ENCODE data around the gene NXN.
"Not testable (repeated sequence)": the region's sequence is repeated elsewhere in the genome, so short reads cannot be mapped to it uniquely, and the experiment has no call there.

NXN gene

DNA sequence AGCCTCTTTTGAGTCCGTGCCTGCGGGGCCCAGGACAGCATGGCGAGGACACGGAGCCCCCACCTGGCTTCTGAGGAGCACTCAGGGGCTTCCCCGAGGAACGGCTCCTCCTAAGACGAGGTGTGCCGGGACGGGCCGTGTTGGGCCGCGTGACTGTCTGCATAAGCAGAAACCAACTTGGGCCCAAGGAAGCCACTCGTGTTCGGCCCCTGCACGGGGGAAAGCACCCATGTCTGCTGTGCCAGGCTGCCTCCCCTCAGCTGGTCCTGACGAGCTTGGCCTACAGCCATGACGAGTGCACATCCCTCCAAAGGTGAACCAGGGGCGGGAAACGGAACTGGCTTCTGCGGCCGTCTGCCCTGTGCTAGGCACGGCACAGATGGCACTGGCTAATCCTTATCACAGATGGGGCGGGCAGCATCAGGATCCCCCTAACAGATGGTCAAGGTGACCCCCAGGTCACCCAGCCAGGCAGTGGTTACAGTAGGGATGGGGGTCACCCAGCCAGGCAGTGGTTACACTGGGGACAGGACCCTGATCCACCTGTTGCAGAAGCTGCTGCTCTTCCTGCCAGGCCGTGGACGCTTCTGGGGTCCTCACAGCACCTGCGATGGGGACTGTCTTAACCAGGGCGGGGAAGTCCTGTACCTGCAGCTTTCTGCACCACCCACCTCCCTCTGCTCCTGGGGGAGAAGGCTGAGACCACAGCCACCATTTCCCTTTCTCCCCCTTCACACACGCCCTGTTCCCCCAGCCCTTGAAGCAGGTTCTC is 171.9 kb downstream of the NXN start:
- no peak for DNase-seq
- no peak overlapping the region for H3K27ac Mint-ChIP-seq
- H3K4me1 Mint-ChIP-seq (ENCODE audit: low read depth in 2 of 2) = peaks cover 0 to 1% of the 10 kb centered on the region in 2 donors

DNA sequence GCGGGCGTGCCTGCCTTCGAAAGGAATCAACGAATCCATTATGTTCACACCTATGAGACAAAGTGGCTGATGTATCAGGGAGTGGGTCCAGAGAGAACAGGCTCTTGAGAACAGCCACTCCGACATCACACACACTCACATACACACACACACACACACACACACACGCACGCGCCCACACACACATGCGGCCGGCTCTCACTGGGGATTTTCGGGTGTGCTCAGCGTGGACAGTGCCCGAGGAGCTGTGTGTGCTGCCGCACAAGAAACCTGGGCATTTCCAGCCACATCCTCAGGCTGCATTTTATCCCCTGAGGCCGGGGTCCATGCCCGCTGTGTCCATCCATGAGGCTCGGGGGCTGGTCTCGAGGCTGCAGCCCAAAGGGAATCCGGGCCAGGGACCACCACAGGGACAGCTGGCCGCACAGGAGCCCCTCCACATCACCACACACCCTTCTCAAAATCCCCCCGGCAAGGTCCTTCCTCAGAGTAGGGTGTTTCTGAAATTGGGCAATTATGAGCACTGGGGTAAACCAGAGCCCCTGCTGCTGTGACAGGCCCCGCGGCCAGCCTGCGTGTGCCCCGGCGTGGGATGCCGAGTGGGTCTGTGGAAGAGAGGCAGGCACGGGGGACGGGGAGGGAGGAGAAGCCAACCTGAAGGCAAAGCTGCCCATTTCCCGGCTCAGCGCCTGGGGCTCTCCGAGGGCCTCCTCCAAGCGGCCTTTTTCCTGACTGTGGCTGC is 172.6 kb downstream of the NXN start:
- Mint-ChIP-seq H3K4me1 (ENCODE audit: low read depth in 2 of 2) (peaks cover 0 to 1% of the 10 kb centered on the region in 2 donors), H3K4me3 (no peak overlapping the region), H3K36me3 (ENCODE audit: insufficient read depth) (no peaks in the 10 kb centered on the region), H3K27ac (no peak overlapping the region), H3K9me3 (no peaks in the 10 kb centered on the region), H3K27me3 (peaks cover 0 to 22% of the 10 kb centered on the region in 2 donors)
- DNase-seq = no peak
- no peak for ATAC-seq (replicated peaks)

More for the DNA sequence above, 171.9 kb downstream of the NXN start:
- H3K4me3 Mint-ChIP-seq = no peak overlapping the region
- no peak for ATAC-seq (replicated peaks)
- H3K9me3 Mint-ChIP-seq = no peaks in the 10 kb centered on the region
- H3K36me3 Mint-ChIP-seq (ENCODE audit: insufficient read depth) = no peaks in the 10 kb centered on the region
- H3K27me3 Mint-ChIP-seq = peaks cover 0 to 22% of the 10 kb centered on the region in 2 donors

DNA sequence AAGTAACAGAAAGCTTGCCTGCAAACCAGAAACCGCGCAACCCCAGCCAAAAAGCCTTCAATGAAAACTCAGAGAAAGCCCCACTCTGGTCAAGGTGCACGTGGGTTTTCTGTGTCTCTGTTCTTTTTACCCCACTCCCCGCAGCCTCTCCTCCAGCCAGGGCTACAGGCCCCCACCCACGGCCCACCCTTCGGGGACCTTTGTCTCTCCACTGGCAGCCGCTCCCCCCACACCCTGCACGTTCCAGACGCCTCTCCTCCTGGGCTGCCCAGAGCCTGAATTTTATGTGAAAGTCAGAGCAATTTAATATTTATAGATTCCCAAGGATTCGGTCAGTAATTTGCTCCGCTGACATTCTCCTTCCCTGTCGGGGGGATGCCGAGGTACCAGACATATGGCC is 173.2 kb downstream of the NXN start:
- H3K27me3 Mint-ChIP-seq = peaks cover 0 to 22% of the 10 kb centered on the region in 2 donors
- H3K36me3 Mint-ChIP-seq (ENCODE audit: insufficient read depth) = no peaks in the 10 kb centered on the region
- H3K27ac Mint-ChIP-seq = no peak overlapping the region
- no peak for DNase-seq
- no peaks in the 10 kb centered on the region for H3K9me3 Mint-ChIP-seq
- H3K4me3 Mint-ChIP-seq = no peak overlapping the region
- peaks cover 0 to 1% of the 10 kb centered on the region in 2 donors for H3K4me1 Mint-ChIP-seq (ENCODE audit: low read depth in 2 of 2)
- ATAC-seq (replicated peaks) = no peak

DNA sequence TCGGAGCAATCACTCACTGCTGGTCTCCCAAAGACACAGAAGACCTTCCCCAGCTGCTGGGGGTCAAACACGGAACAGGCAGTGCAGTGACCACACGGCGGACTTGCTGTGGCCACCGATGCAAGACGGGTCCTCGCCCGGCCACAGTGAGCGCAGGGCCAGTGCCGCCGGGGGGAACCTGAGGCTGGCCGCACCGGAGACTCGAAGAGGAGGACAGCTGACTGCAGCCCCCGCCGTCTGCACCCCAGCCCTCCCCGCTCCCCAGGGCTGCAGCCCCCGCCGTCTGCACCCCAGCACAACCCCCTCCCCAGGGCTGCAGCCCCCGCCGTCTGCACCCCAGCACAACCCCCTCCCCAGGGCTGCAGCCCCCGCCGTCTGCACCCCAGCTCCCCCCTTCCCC is 173.7 kb downstream of the NXN start:
- not testable (repeated sequence) for H3K36me3 Mint-ChIP-seq (ENCODE audit: insufficient read depth); DNase-seq; H3K27ac Mint-ChIP-seq; H3K9me3 Mint-ChIP-seq; H3K4me1 Mint-ChIP-seq (ENCODE audit: low read depth in 2 of 2); ATAC-seq (replicated peaks); H3K4me3 Mint-ChIP-seq
- H3K27me3 Mint-ChIP-seq = peaks cover 0 to 22% of the 10 kb centered on the region in 2 donors

DNA sequence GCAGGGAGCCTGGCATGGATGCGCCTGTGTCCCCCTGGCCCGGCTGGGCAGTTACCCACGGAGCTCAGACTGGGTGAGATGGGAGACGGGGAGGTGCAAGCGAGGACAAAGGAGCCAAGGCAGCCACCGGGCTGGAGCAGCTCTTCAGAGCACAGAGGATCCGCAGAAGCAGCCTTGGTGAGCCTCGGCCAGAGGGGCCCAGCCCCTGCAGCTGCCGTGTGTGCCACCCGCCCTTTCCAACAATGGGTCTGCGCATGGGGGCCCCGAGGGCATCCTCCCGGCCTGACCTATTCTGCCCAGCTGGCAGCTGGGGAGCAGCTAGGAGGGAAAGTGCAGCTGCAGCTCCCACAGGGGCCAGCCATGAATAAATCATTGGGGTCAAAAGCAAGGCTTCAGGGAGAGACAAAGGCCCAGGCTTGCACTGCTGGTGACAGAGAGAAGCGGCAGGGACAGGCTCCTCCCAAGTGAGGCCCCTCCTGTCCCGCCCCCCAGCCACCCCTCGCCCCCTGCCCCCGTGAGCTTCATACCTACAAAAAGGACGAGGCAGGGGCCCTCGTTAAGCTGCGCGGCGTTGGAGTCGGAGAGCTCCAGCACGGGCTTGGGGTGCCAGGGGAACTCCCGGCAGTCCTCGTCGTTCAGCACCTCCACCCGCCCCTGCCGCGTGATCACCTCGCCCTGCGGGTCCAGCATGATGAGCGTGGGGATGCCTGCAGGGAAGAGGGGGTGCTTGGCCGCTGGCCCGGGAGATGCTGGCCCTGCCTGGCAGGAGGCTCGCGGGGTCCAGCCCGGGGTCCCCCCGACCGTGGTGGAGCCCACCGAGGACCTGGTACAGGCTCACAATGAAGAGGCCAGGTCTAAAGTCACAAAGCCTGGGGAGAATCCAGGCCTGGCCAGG is 174.8 kb downstream of the NXN start:
- peaks cover 0 to 1% of the 10 kb centered on the region in 2 donors for H3K4me1 Mint-ChIP-seq (ENCODE audit: low read depth in 2 of 2)
- no peak overlapping the region for H3K4me3 Mint-ChIP-seq
- H3K27me3 Mint-ChIP-seq = peaks cover 0 to 19% of the 10 kb centered on the region in 2 donors
- ATAC-seq (replicated peaks) (no peak), DNase-seq (no peak)
- peaks cover 3% of the 10 kb centered on the region for H3K36me3 Mint-ChIP-seq (ENCODE audit: insufficient read depth)
- H3K9me3 Mint-ChIP-seq = no peaks in the 10 kb centered on the region
- H3K27ac Mint-ChIP-seq = no peak overlapping the region

DNA sequence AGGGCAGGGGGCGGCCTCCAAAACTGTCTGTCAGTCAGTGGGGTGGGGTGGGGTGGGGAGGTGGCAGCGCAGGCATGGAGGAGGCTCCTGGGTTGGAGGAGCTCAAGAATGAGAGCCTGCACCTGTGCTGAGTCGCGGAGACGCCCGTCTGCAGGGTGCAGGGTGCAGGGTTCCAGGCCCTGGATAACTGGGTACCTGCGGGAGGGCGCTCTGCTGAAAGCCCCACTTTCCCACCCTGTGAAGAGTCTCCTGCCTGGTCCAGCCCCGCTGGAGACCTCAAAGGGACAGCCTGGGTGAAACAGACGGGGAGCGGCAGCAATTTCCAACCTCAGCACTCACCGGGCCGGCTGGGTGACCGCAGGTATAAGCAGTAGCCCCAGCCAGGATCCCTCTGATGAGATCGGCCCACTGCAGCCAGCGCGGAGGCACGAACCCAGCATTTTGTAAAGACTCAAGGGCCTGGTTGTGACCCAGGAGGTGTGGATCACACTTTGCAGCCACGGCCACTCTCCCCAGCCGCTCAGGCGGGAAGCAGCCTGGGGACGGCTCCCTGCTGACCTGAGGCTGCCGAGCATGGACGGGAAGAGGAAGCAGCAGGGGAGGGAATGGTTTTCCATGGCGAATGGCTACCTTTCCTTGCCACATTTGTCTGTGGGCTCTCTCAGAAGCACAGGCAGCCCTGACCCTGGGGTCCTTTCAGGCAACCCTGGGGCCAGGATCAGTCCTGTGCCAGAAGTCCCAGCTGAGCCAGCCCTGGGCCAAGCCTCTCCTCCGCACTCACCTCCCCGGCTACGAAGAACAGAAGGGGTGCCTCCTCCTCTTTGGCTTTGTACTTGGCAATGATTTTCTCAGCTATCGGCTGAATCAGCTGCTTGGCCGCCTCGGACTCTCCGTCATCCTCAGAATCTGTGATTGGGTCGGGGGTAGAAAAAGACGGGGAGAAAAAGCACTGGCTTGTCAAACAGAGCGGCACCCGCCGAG is 176.4 kb downstream of the NXN start:
- ATAC-seq (replicated peaks) = no peak

DNA sequence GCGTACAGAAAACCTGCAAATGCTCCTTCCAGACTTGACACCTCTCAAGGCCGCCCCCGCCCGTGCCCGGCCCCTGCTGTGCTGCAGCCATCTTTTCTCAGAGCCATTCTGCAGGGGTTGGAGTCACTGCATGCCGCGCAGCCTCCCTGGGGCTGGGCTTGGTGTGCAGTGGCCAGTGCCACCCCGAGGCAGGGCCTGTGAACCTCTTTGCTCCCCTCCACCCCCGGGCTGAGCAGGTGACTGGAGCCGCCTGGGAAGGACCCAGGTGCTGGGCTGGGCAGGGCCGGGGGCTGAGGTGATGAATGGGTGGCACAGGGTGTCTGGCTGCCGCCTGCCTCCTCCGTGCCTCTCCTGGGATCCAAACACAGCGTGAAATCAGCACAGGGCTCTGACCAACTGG is 177.1 kb downstream of the NXN start:
- H3K27me3 Mint-ChIP-seq = peaks cover 0 to 9% of the 10 kb centered on the region in 2 donors
- ATAC-seq (replicated peaks) (no peak), DNase-seq (no peak)
- no peaks in the 10 kb centered on the region for H3K4me1 Mint-ChIP-seq (ENCODE audit: low read depth in 2 of 2)
- no peaks in the 10 kb centered on the region for H3K9me3 Mint-ChIP-seq
- no peak overlapping the region for H3K4me3 Mint-ChIP-seq
- H3K27ac Mint-ChIP-seq = no peak overlapping the region
- H3K36me3 Mint-ChIP-seq (ENCODE audit: insufficient read depth) = peaks cover 3% of the 10 kb centered on the region

More for the DNA sequence above, 176.4 kb downstream of the NXN start:
- Mint-ChIP-seq H3K36me3 (ENCODE audit: insufficient read depth) (peaks cover 3% of the 10 kb centered on the region), H3K4me1 (ENCODE audit: low read depth in 2 of 2) (peaks cover 0 to 1% of the 10 kb centered on the region in 2 donors), H3K4me3 (no peak overlapping the region), H3K9me3 (no peaks in the 10 kb centered on the region), H3K27ac (no peak overlapping the region), H3K27me3 (peaks cover 0 to 9% of the 10 kb centered on the region in 2 donors)
- no peak for DNase-seq

DNA sequence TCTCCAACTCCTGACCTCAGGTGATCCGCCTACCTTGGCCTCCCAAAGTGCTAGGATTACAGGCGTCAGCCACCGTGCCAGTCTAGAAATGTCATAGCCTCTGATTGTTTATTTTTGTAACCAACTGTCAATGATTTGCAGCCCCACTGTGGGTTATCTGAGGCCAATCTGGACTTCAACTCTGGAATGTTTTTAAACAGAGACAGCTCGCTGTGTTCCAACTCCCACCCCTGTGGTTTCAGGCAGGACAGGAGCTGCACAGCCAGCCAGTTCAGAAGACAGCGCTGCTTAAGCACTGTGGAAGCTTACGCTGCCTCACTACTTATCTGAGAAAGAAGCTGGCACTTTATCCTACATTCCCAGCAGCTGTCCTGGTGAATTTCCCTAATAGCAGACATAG is 177.9 kb downstream of the NXN start:
- ATAC-seq (replicated peaks) = no peak
- Mint-ChIP-seq H3K27ac (no peak overlapping the region), H3K36me3 (ENCODE audit: insufficient read depth) (peaks cover 3% of the 10 kb centered on the region)

DNA sequence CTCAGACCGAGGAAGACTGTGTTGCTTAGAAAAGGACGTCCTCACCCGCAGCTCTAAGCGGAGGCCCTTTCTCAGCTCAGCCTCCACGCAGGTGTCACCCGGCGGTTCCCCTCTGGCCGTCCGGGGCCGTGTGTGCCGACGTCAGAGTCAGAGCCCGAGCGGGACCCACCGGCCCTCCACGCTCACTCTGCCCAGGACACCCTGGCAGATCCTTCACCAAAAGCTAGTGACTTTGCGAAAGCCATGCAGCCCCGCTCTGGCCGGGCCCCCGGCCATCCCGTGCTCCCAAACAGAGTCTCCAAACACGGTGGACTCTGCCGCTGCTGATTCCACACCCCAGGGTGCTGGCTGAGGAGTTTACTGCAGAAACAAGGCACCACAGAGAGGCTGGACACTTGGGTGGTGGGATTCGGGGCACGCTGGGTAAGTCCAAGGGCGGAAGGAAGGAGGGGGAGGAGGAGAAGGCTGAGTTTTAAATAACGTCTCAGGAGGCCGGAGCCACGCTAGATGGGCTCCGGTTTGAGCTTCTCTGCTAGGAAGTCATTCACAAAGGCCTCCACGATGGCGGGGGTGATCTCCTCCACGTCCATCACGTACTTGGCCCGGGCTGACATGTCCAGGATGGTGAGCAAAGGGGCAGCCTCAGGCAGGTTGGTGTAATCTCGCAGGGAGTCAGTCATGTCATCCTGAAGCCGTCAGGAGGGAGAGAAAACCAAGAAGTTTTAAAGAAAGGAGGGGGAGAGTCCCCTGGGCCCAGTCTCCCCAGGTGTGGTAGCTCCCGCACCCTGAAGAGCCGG is 178.9 kb downstream of the NXN start:
- H3K27me3 Mint-ChIP-seq = peaks cover 0 to 9% of the 10 kb centered on the region in 2 donors
- peaks cover 3% of the 10 kb centered on the region for H3K36me3 Mint-ChIP-seq (ENCODE audit: insufficient read depth)
- no peak overlapping the region for H3K27ac Mint-ChIP-seq
- DNase-seq (no peak), ATAC-seq (replicated peaks) (no peak)
- no peaks in the 10 kb centered on the region for H3K9me3 Mint-ChIP-seq
- no peak overlapping the region for H3K4me3 Mint-ChIP-seq
- H3K4me1 Mint-ChIP-seq (ENCODE audit: low read depth in 2 of 2) = no peaks in the 10 kb centered on the region

More for the DNA sequence above, 177.9 kb downstream of the NXN start:
- Mint-ChIP-seq H3K4me1 (ENCODE audit: low read depth in 2 of 2) (no peaks in the 10 kb centered on the region), H3K9me3 (no peaks in the 10 kb centered on the region), H3K4me3 (no peak overlapping the region), H3K27me3 (peaks cover 0 to 9% of the 10 kb centered on the region in 2 donors)
- DNase-seq = no peak

DNA sequence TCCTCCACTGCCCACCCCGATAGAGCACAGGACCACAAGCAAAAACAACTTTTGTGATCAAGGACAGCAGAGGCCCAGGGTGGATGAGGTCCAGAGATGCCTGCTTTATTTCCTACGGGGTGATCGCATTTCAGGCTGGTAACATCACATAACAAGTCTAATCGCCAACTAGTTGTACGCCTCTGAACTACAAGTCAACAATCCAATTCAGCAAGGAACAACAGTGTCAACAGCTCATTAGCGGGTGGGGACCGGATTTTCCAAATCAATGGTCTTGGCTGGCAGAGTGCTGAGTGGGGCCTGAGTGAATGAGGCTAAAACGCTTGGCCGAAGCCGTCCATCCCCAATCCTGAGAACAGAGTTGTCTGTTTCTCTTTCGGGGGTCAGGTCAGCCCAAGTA is 180.3 kb downstream of the NXN start:
- no peak for DNase-seq
- H3K9me3 Mint-ChIP-seq = no peaks in the 10 kb centered on the region
- H3K36me3 Mint-ChIP-seq (ENCODE audit: insufficient read depth) = peaks cover 10% of the 10 kb centered on the region
- H3K4me1 Mint-ChIP-seq (ENCODE audit: low read depth in 2 of 2) = peaks cover 0 to 5% of the 10 kb centered on the region in 2 donors
- H3K27ac Mint-ChIP-seq = no peak overlapping the region
- H3K4me3 Mint-ChIP-seq = no peak overlapping the region
- H3K27me3 Mint-ChIP-seq = peaks cover 0 to 9% of the 10 kb centered on the region in 2 donors
- no peak for ATAC-seq (replicated peaks)

DNA sequence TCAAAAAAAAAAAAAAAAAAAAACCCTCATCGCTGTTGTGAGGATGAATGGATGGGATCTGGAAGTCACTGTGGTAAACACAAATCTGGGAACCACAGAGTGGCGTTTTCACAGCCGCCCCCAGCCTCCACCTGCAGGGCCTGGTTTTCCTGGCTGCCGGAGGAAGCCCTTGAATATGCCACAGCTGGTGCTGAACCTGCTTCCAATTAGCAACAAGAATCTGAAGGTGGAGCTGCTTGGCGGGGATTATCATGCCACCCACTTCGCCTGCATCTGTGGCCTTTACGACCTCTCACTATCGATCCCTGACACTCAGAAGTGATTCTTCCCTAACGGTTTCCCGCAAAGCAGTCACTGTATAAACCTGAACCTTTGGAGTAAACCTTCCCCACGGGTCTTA is 181.3 kb downstream of the NXN start:
- no peak overlapping the region for H3K4me3 Mint-ChIP-seq
- ATAC-seq (replicated peaks) (no peak), DNase-seq (no peak)
- no peaks in the 10 kb centered on the region for H3K9me3 Mint-ChIP-seq
- peaks cover 0 to 1% of the 10 kb centered on the region in 2 donors for H3K27me3 Mint-ChIP-seq
- peaks cover 0 to 5% of the 10 kb centered on the region in 2 donors for H3K4me1 Mint-ChIP-seq (ENCODE audit: low read depth in 2 of 2)
- no peak overlapping the region for H3K27ac Mint-ChIP-seq
- H3K36me3 Mint-ChIP-seq (ENCODE audit: insufficient read depth) = peaks cover 10% of the 10 kb centered on the region

All from effector memory CD8-positive, alpha-beta T cell (primary cell).